Hepatocyte (in vitro differentiated cells): ENCODE data around the gene GLS.

Experiments
- CTCF ChIP-seq: fragments of 200-600 bp; sonication (generic); IDR thresholded peaks from 2 replicates; pipeline ENCODE4 v1.5.1; 2016; ENCODE audit warnings: antibody characterized with exemption, mild to moderate bottlenecking; ENCODE audit not compliant: poor library complexity
- EZH2 ChIP-seq: fragments of 200-600 bp; sonication (generic); IDR thresholded peaks from 2 replicates; pipeline ENCODE4 v1.6.1; 2016; ENCODE audit warnings: antibody characterized with exemption, mild to moderate bottlenecking, borderline replicate concordance
- EZH2phosphoT487 ChIP-seq: fragments of 200-600 bp; sonication (generic); IDR thresholded peaks from one replicate; pipeline ENCODE4 v1.6.1; 2018; ENCODE audit warnings: antibody characterized with exemption, mild to moderate bottlenecking, low read depth, moderate library complexity; ENCODE audit not compliant: unreplicated experiment, severe bottlenecking

GRCh38 chr2:190922376-190922775, 41.8 kb downstream of the GLS start:
- no peak for TF ChIP-seq CTCF
- no peak for TF ChIP-seq EZH2
- no peak for TF ChIP-seq EZH2phosphoT487
